ENCODE results near the gene CCDC12. TPM values are rescaled to one million over a fixed set of nuclear protein-coding genes. Genes with fewer than 3 reads are reported as not detected.

The CCDC12 gene
- polyA plus RNA-seq, 1 of the 3 experiments (the other 2 are of a cell fraction) = 105 TPM

- peaks cover 0 to 4% of the 10 kb centered on the region in 2 experiments for H3K36me3 ChIP-seq (replicated peaks in 1 of 2; ENCODE audit: control insufficient read depth in 1 of 2, insufficient read depth in 2 of 2, low read length in 1 of 2)
- no peak overlapping the region for H3K27ac ChIP-seq (ENCODE audit: low read depth in 2 of 2, low read length in 1 of 2)
- no peaks in the 10 kb centered on the region for H4K20me1 ChIP-seq (ENCODE audit: insufficient read depth)
- no peaks in the 10 kb centered on the region for H3K9me3 ChIP-seq
- ChIA-PET CTCF (no interaction called here), POLR2A (no interaction called here)
- H3K4me3 ChIP-seq (ENCODE audit: low read depth in 2 of 2, low read length in 1 of 2) = no peak overlapping the region
- H3K79me2 ChIP-seq (ENCODE audit: insufficient read depth) = no peaks in the 10 kb centered on the region
- H3K27me3 ChIP-seq (ENCODE audit: insufficient read depth) = no peaks in the 10 kb centered on the region
- WGBS (ENCODE audit: low lambda C conversion rate) = 85% methylated on average over 2 of the region's 4 CpGs
- TF ChIP-seq RAD21 (IDR thresholded peaks at IDR 0.05; ENCODE audit: low read length) = no peak
- H3F3A ChIP-seq (replicated peaks; ENCODE audit: insufficient read depth) = no peaks in the 10 kb centered on the region
- no peaks in the 10 kb centered on the region; a peak in 1 of 4 replicates for H3K4me1 ChIP-seq (ENCODE audit: control insufficient read depth in 1 of 2, insufficient read depth in 2 of 2, low read depth in 1 of 2, low read length in 1 of 2)
- DNase-seq = no peak
- no peak overlapping the region for H3K9ac ChIP-seq
- H2AFZ ChIP-seq (ENCODE audit: low read depth) = no peak overlapping the region
- no peak overlapping the region for H3K4me2 ChIP-seq
- no peaks in the 10 kb centered on the region for H3K9me2 ChIP-seq
These were observed 12.1 kb upstream of the CCDC12 start for GRCh38 chr3:46988616-46989015.

DNA sequence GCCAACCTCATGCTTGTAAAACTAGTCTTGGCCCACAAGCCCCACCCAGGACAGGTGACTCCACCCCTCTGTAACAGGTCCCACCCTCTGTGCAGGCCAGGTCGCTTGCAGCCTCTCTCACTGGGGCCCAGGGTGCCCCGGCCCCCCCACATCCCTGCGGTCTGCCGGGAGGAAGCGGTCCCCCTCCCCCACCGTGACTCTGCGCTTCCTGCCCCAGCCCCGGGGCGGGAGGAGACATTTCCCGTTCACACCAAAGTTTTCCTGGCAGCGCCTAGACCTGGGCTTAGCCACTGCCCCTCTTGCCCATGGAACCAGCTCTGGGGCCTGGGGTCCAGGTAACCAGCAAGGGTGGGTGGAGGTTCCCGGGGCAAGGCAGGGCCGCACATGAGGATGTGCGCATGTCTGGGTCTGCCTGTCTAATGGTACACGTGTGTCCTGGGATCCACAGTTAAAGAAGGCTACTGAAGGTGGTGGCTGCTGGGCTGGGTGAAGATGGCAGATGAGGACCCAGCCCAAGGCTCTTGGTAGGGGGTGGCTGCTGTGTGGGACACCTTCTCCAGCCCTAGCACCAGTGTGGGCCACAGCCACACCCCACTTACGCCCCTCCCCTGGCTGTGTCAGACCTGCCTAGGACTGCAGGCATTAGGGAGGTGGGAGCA is 11.3 kb upstream of the CCDC12 start:
- no peak for DNase-seq
- Histone ChIP-seq H3K4me3 (ENCODE audit: low read depth in 2 of 2, low read length in 1 of 2) (no peak overlapping the region), H3K9me3 (no peaks in the 10 kb centered on the region), H2AFZ (ENCODE audit: low read depth) (no peak overlapping the region), H3F3A (replicated peaks; ENCODE audit: insufficient read depth) (no peaks in the 10 kb centered on the region), H3K27me3 (ENCODE audit: insufficient read depth) (no peaks in the 10 kb centered on the region), H3K36me3 (replicated peaks in 1 of 2; ENCODE audit: control insufficient read depth in 1 of 2, insufficient read depth in 2 of 2, low read length in 1 of 2) (peaks cover 0 to 4% of the 10 kb centered on the region in 2 experiments), H3K4me1 (ENCODE audit: control insufficient read depth in 1 of 2, insufficient read depth in 2 of 2, low read depth in 1 of 2, low read length in 1 of 2) (no peaks in the 10 kb centered on the region; a peak in 1 of 4 replicates), H3K79me2 (ENCODE audit: insufficient read depth) (no peaks in the 10 kb centered on the region), H4K20me1 (ENCODE audit: insufficient read depth) (no peaks in the 10 kb centered on the region), H3K9me2 (no peaks in the 10 kb centered on the region), H3K4me2 (no peak overlapping the region), H3K27ac (ENCODE audit: low read depth in 2 of 2, low read length in 1 of 2) (no peak overlapping the region), H3K9ac (no peak overlapping the region)
- 86% methylated on average over 10 of the region's 16 CpGs for WGBS (ENCODE audit: low lambda C conversion rate)
- POLR2A ChIA-PET = no interaction called here
- no peak for TF ChIP-seq YY1 (IDR thresholded peaks at IDR 0.05; ENCODE audit: low read depth)
- TF ChIP-seq NRF1 (IDR thresholded peaks at IDR 0.05; ENCODE audit: low read depth, low read length) = no peak
- TF ChIP-seq CTCF (IDR thresholded peaks at IDR 0.05) = no peak
- TF ChIP-seq RXRA (IDR thresholded peaks at IDR 0.05; ENCODE audit: borderline replicate concordance, low read depth) = no peak
- no peak for TF ChIP-seq TCF12 (IDR thresholded peaks at IDR 0.05)
- TF ChIP-seq GABPA (IDR thresholded peaks at IDR 0.05; ENCODE audit: low read depth) = no peak
- TF ChIP-seq RCOR1 (IDR thresholded peaks at IDR 0.05; ENCODE audit: low read length) = no peak
- no peak for TF ChIP-seq GATA2 (CRISPR knock-in tag; IDR thresholded peaks at IDR 0.05)
- no peak for TF ChIP-seq FOXJ3 (CRISPR knock-in tag; IDR thresholded peaks at IDR 0.05)
- TF ChIP-seq TAF1 (IDR thresholded peaks at IDR 0.05; ENCODE audit: borderline replicate concordance, low read depth, low read length) = no peak
- TF ChIP-seq ELF1 (IDR thresholded peaks at IDR 0.05) = no peak
- TF ChIP-seq FOSL2 (IDR thresholded peaks at IDR 0.05; ENCODE audit: borderline replicate concordance, low read depth) = no peak
- TF ChIP-seq, protein P1, sequence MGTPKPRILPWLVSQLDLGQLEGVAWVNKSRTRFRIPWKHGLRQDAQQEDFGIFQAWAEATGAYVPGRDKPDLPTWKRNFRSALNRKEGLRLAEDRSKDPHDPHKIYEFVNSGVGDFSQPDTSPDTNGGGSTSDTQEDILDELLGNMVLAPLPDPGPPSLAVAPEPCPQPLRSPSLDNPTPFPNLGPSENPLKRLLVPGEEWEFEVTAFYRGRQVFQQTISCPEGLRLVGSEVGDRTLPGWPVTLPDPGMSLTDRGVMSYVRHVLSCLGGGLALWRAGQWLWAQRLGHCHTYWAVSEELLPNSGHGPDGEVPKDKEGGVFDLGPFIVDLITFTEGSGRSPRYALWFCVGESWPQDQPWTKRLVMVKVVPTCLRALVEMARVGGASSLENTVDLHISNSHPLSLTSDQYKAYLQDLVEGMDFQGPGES (IDR thresholded peaks at IDR 0.05; ENCODE audit: low read depth, low read length) = no peak
- TF ChIP-seq, protein P2, sequence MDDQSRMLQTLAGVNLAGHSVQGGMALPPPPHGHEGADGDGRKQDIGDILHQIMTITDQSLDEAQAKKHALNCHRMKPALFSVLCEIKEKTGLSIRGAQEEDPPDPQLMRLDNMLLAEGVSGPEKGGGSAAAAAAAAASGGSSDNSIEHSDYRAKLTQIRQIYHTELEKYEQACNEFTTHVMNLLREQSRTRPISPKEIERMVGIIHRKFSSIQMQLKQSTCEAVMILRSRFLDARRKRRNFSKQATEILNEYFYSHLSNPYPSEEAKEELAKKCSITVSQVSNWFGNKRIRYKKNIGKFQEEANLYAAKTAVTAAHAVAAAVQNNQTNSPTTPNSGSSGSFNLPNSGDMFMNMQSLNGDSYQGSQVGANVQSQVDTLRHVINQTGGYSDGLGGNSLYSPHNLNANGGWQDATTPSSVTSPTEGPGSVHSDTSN (IDR thresholded peaks at IDR 0.05) = no peak
- no peak for TF ChIP-seq CHD2 (IDR thresholded peaks at IDR 0.05; ENCODE audit: low read length, partially characterized antibody)
- no peak for TF ChIP-seq JUND (IDR thresholded peaks at IDR 0.05)
- no peak for TF ChIP-seq NFIC (IDR thresholded peaks at IDR 0.05; ENCODE audit: borderline replicate concordance)
- TF ChIP-seq MAX (IDR thresholded peaks at IDR 0.05; ENCODE audit: low read depth) = no peak
- no peak for TF ChIP-seq RFX5 (IDR thresholded peaks at IDR 0.05; ENCODE audit: low read length)
- CTCF ChIA-PET = interaction anchor here (1.8 kb wide), 1 partner anchor 11 kb away, joined by 7 read pairs; no protein-coding TSS in a partner anchor

Data from SK-N-SH (cell line).